ENCODE results near the gene ZDHHC14. TPM values are rescaled to one million over a fixed set of nuclear protein-coding genes. Genes with fewer than 3 reads are reported as not detected.
A peak's percentile ranks its signal among the peaks of the same experiment; 100 is the strongest.

The ZDHHC14 gene
- total and polyA plus RNA-seq, 12 donors: 7.7 to 31.2 (median 15.2) TPM

GRCh38 chr6:157516319-157517026 is 135.5 kb downstream of the ZDHHC14 start:
- intact Hi-C loops (cut with DNase I): no loop called here

GRCh38 chr6:157517601-157518359 is 136.8 kb downstream of the ZDHHC14 start:
- H3K36me3 ChIP-seq: no peaks in the 10 kb centered on the region
- DNase-seq: no peak
- no peaks in the 10 kb centered on the region for H3K9me3 ChIP-seq
- H3K27ac ChIP-seq: no peak overlapping the region
- WGBS, 2 donors: 86 to 90% methylated on average over 15 of the region's 15 CpGs
- peaks cover 0 to 20% (median 11%) of the 10 kb centered on the region in 9 donors for H3K4me1 ChIP-seq
- H3K4me3 ChIP-seq: no peak overlapping the region
- ATAC-seq: no peak
- TF ChIP-seq, protein P1, sequence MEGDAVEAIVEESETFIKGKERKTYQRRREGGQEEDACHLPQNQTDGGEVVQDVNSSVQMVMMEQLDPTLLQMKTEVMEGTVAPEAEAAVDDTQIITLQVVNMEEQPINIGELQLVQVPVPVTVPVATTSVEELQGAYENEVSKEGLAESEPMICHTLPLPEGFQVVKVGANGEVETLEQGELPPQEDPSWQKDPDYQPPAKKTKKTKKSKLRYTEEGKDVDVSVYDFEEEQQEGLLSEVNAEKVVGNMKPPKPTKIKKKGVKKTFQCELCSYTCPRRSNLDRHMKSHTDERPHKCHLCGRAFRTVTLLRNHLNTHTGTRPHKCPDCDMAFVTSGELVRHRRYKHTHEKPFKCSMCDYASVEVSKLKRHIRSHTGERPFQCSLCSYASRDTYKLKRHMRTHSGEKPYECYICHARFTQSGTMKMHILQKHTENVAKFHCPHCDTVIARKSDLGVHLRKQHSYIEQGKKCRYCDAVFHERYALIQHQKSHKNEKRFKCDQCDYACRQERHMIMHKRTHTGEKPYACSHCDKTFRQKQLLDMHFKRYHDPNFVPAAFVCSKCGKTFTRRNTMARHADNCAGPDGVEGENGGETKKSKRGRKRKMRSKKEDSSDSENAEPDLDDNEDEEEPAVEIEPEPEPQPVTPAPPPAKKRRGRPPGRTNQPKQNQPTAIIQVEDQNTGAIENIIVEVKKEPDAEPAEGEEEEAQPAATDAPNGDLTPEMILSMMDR (IDR thresholded peaks at IDR 0.05): no peak
- intact Hi-C loops (cut with DNase I): no loop called here
- no peaks in the 10 kb centered on the region for H3K27me3 ChIP-seq

More at GRCh38 chr6:157516319-157517026, 135.5 kb downstream of the ZDHHC14 start:
- no peak overlapping the region for H3K4me3 ChIP-seq
- WGBS, 2 donors: 91 to 93% methylated on average over 9 of the region's 9 CpGs
- H3K36me3 ChIP-seq: no peaks in the 10 kb centered on the region
- H3K4me1 ChIP-seq: peaks cover 0 to 18% (median 11%) of the 10 kb centered on the region in 9 donors
- no peak overlapping the region for H3K27ac ChIP-seq
- H3K9me3 ChIP-seq: no peaks in the 10 kb centered on the region
- TF ChIP-seq, protein P1 (IDR thresholded peaks at IDR 0.05): no peak
- H3K27me3 ChIP-seq: no peaks in the 10 kb centered on the region
- no peak for DNase-seq
- ATAC-seq: no peak

- ATAC-seq: peak; percentile 15 to 73 (median 45)
- TF ChIP-seq, protein P1 (IDR thresholded peaks at IDR 0.05): no peak
- peak in 1 of 2 donors; percentile 40 for DNase-seq
- Histone ChIP-seq H3K27me3 (no peaks in the 10 kb centered on the region), H3K36me3 (no peaks in the 10 kb centered on the region), H3K9me3 (no peaks in the 10 kb centered on the region), H3K27ac (peak overlapping the region in 1 of 10 donors; percentile 4), H3K4me3 (no peak overlapping the region), H3K4me1 (peaks cover 0 to 20% (median 11%) of the 10 kb centered on the region in 9 donors)
- 35 to 44% methylated on average over 21 of the region's 21 CpGs for WGBS, 2 donors
- intact Hi-C loops (cut with DNase I): no loop called here
These were observed 137.6 kb downstream of the ZDHHC14 start for GRCh38 chr6:157518397-157519250.

Measured in heart right ventricle (tissue), 16 donors.